ENCODE measurements around the gene ZNF770. TPM values are rescaled to one million over a fixed set of nuclear protein-coding genes. Genes with fewer than 3 reads are reported as not detected.

Gene ZNF770
- total RNA-seq, 1 donor from 2014 or later = 34.7 TPM

GRCh38 chr15:34964277-34964676 is 23.8 kb downstream of the ZNF770 start:
- Mint-ChIP-seq H3K27ac (ENCODE audit: unreplicated experiment) (no peak overlapping the region), H3K4me3 (ENCODE audit: unreplicated experiment) (no peak overlapping the region), H3K27me3 (ENCODE audit: unreplicated experiment) (no peaks in the 10 kb centered on the region), H3K36me3 (ENCODE audit: unreplicated experiment) (peaks cover 21% of the 10 kb centered on the region), H3K4me1 (ENCODE audit: unreplicated experiment) (peaks cover 24% of the 10 kb centered on the region), H3K9me3 (ENCODE audit: unreplicated experiment) (no peaks in the 10 kb centered on the region)
- no peak for DNase-seq (ENCODE audit: extremely low spot score, unreplicated experiment)
- TF ChIP-seq, protein P1, sequence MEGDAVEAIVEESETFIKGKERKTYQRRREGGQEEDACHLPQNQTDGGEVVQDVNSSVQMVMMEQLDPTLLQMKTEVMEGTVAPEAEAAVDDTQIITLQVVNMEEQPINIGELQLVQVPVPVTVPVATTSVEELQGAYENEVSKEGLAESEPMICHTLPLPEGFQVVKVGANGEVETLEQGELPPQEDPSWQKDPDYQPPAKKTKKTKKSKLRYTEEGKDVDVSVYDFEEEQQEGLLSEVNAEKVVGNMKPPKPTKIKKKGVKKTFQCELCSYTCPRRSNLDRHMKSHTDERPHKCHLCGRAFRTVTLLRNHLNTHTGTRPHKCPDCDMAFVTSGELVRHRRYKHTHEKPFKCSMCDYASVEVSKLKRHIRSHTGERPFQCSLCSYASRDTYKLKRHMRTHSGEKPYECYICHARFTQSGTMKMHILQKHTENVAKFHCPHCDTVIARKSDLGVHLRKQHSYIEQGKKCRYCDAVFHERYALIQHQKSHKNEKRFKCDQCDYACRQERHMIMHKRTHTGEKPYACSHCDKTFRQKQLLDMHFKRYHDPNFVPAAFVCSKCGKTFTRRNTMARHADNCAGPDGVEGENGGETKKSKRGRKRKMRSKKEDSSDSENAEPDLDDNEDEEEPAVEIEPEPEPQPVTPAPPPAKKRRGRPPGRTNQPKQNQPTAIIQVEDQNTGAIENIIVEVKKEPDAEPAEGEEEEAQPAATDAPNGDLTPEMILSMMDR (IDR thresholded peaks at IDR 0.05) = no peak

- H3K27me3 Mint-ChIP-seq (ENCODE audit: unreplicated experiment) = no peaks in the 10 kb centered on the region
- TF ChIP-seq, protein P1 (IDR thresholded peaks at IDR 0.05) = no peak
- H3K4me3 Mint-ChIP-seq (ENCODE audit: unreplicated experiment) = no peak overlapping the region
- H3K4me1 Mint-ChIP-seq (ENCODE audit: unreplicated experiment) = peaks cover 17% of the 10 kb centered on the region
- H3K27ac Mint-ChIP-seq (ENCODE audit: unreplicated experiment) = no peak overlapping the region
- DNase-seq (ENCODE audit: extremely low spot score, unreplicated experiment) = no peak
- H3K9me3 Mint-ChIP-seq (ENCODE audit: unreplicated experiment) = peaks cover 4% of the 10 kb centered on the region
- H3K36me3 Mint-ChIP-seq (ENCODE audit: unreplicated experiment) = peaks cover 15% of the 10 kb centered on the region
These were observed 34.2 kb downstream of the ZNF770 start for GRCh38 chr15:34953851-34954250.

- TF ChIP-seq, protein P1 (IDR thresholded peaks at IDR 0.05) = no peak
- no peak overlapping the region for H3K4me3 Mint-ChIP-seq (ENCODE audit: unreplicated experiment)
- H3K36me3 Mint-ChIP-seq (ENCODE audit: unreplicated experiment) = peaks cover 19% of the 10 kb centered on the region
- DNase-seq (ENCODE audit: extremely low spot score, unreplicated experiment) = no peak
- peak overlapping the region; percentile 67 for H3K27ac Mint-ChIP-seq (ENCODE audit: unreplicated experiment)
- no peaks in the 10 kb centered on the region for H3K27me3 Mint-ChIP-seq (ENCODE audit: unreplicated experiment)
- peaks cover 4% of the 10 kb centered on the region for H3K9me3 Mint-ChIP-seq (ENCODE audit: unreplicated experiment)
- peaks cover 17% of the 10 kb centered on the region for H3K4me1 Mint-ChIP-seq (ENCODE audit: unreplicated experiment)
These were observed 35.6 kb downstream of the ZNF770 start for GRCh38 chr15:34952481-34952880.

GRCh38 chr15:34951993-34952392 is 36.1 kb downstream of the ZNF770 start:
- Mint-ChIP-seq H3K4me3 (ENCODE audit: unreplicated experiment) (no peak overlapping the region), H3K4me1 (ENCODE audit: unreplicated experiment) (peaks cover 17% of the 10 kb centered on the region), H3K27ac (ENCODE audit: unreplicated experiment) (peak overlapping the region; percentile 67), H3K36me3 (ENCODE audit: unreplicated experiment) (peaks cover 20% of the 10 kb centered on the region), H3K27me3 (ENCODE audit: unreplicated experiment) (no peaks in the 10 kb centered on the region), H3K9me3 (ENCODE audit: unreplicated experiment) (peaks cover 4% of the 10 kb centered on the region)
- DNase-seq (ENCODE audit: extremely low spot score, unreplicated experiment) = no peak
- TF ChIP-seq, protein P1 (IDR thresholded peaks at IDR 0.05) = no peak

DNA sequence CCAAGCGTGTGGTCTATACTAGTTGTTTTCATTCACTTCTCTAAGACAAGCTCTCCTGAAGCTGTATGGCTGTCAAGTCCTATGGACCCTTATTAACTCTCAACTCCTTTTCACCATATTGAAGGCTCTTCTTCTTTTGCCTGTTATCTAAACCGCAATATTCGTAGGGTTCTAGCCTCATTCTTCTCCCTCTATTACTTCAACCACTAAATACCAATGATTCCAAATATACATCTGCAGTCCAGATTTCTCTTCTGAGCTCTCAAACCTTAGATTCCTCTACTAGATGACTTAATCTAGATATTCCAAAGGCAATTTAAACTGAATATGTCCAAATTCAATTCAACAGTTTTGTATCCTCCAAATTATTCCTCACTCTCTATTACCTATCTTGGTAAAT is 43.2 kb downstream of the ZNF770 start:
- Mint-ChIP-seq H3K27ac (ENCODE audit: unreplicated experiment) (no peak overlapping the region), H3K4me1 (ENCODE audit: unreplicated experiment) (peaks cover 3% of the 10 kb centered on the region), H3K9me3 (ENCODE audit: unreplicated experiment) (no peaks in the 10 kb centered on the region), H3K36me3 (ENCODE audit: unreplicated experiment) (peaks cover 19% of the 10 kb centered on the region), H3K4me3 (ENCODE audit: unreplicated experiment) (no peak overlapping the region), H3K27me3 (ENCODE audit: unreplicated experiment) (no peaks in the 10 kb centered on the region)
- DNase-seq (ENCODE audit: extremely low spot score, unreplicated experiment) = no peak
- TF ChIP-seq, protein P1 (IDR thresholded peaks at IDR 0.05) = no peak

All from osteocyte (in vitro differentiated cells).